HG03060 (cell line): ENCODE data around the gene H2BW2.
A peak's percentile ranks its signal among the peaks of the same experiment; 100 is the strongest.
"Not testable (repeated sequence)": the region's sequence is repeated elsewhere in the genome, so short reads cannot be mapped to it uniquely, and the experiment has no call there.

Experiments used
- ATAC-seq: cut with Tn5 transposase; IDR thresholded peaks from one replicate; pipeline ENCODE4 v1.9.1; 2021; ENCODE audit warnings: low read depth, moderate number of reproducible peaks; ENCODE audit not compliant: unreplicated experiment

H2BW2 gene

GRCh38 chrX:104039689-104040505, at the start of gene H2BW2:
Gene H2BW2 (plus strand): TSS chrX:104039956. CDS start chrX:104039995, 39 bp downstream.
- ATAC-seq: no peak

DNA sequence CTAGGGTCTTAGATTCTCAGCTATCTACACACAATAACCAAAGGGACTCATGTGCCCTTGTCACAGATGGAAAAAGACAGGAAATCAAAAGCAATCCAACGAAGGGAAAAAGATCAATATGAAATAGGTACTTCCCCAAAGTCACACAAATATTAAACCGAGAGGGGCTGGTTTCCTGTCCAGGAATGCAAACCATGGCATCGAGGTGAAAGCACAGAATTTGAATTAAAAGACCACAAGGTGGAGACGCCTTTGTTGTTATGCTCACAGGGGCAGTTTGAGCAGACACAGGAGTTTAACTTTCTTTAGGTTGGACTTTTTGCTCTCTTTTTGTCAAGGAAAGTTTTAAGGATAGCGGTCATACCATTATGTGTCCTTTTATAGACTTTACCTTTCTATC, 40.5 kb upstream of the H2BW2 start:
- ATAC-seq: no peak

DNA sequence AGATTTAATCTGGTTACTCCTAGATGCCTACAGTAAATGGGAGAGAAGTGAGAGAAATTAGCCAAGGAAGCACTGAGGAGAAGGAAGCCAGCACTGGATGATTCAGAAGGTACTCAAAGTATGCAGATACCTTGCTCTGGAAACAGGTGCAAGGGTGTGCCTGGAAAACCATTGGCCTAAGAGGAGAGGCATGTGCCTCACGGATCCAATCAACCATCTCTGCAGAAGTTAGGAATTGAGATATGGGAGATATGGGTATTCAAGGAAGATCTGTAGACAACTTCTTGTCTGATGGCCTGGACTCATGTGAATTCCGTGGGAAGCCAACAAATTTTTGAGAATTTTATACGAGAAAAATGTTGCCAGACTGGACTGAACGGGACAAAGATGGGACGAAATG, 30.9 kb upstream of the H2BW2 start:
- ATAC-seq: no peak

GRCh38 chrX:104013158-104013557, 26.6 kb upstream of the H2BW2 start:
- no peak for ATAC-seq

GRCh38 chrX:104013606-104014005, 26.1 kb upstream of the H2BW2 start, which contains the start of gene H2BW1:
Gene H2BW1 (minus strand): TSS chrX:104013708. CDS start chrX:104013576, 132 bp downstream.
- no peak for ATAC-seq

DNA sequence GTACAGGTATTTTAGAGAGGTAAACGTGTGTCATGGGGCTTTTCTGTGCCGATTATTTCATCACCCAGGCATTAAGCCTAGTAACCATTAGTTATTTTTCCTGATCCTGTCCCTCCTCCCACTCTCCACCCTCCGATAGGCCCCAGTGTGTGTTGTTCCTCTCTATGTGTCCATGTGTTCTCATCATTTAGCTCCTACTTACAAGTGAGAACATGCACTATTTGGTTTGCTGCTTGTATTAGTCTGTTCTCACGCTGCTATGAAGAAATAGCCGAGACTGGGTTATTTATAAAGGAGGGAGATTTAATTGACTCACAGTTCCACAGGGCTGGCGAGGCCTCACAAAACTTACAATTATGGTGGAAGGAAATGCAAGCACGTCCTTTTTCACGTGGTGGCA, 24.2 kb upstream of the H2BW2 start:
- not testable (repeated sequence) for ATAC-seq

- no peak for ATAC-seq
Measured at GRCh38 chrX:104018126-104018525, 21.6 kb upstream of the H2BW2 start.

GRCh38 chrX:104041003-104041402, 1.2 kb downstream of the H2BW2 start:
- ATAC-seq: no peak

- ATAC-seq: no peak
Measured at GRCh38 chrX:104045642-104046041, 5.9 kb downstream of the H2BW2 start.

DNA sequence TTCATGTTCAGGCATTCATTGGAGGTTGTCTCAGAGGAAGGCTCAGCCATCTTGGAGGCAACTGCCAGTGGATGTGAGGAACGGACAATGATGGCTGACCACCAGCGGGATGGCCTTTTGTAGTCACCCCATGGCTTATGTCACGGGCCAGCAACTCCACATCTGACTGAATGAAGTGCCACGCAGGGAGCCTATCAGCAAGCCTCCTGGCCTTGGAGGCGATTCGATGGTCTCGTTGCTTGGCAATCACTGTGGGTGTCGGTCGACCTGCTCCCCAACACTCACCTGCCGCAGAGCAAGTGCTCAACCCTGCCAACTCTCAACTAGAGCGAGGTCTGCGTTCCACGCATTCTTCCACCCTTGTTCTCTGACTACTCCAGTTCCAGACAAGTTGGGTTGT, 7.4 kb downstream of the H2BW2 start:
- ATAC-seq: no peak

DNA sequence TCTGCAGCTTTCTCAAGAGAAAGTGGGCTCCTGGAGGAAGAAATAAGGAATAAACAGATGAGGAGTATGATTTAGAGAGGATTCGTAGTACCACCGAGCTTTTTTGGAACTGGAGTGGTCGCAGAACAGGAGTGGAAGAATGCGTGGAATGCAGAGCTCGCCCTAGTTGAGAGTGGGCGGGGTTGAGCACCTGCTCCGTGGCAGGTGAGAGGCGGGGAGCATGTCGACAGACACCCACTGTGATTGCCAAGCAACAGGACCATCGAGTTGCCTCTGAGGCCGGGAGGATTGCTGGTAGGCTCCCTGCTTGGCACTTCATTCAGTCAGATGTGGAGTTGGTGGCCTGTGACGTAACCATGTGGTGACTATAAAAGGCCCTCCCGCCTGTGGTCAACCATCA, 15.2 kb downstream of the H2BW2 start:
- ATAC-seq: not testable (repeated sequence)

GRCh38 chrX:104062636-104063035, 22.9 kb downstream of the H2BW2 start:
- ATAC-seq: not testable (repeated sequence)

DNA sequence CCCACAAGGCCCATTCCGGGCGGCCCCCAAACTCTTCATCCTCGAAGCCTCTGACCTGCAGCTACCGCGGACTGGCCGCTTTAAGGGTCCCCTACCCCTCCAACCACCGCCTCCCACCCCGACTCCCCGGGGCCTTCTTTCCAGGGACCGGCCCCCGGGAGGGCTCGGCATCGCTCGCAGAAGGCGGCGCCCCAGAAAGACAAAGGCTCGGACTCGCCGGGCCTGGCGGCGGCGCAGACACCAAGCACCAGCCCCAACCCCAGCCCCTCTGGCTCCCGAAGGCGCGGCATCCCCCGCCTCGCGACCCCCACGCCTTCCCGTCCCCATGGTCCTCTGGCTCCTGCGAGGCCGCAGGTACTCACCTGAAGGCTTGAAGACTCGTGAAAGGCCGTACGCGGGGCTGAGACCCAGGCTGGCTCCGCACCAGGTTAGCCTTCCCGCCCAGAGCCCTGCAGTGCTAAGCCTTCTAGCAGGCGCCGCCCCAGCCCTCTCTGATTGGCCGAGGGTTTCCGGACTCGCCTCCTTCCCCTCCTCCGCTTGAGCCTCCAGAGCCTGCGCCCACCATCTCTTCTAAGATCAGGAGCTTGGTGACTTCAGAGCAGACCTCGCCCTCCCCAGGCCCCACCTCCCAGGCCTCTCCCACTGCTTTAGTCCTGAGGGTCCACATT, 36.2 kb downstream of the H2BW2 start, which contains the start of gene TMSB15C:
TMSB15C (minus strand) TSS at position 459 of the 668 bp plus-strand sequence.
- peak; percentile 80 for ATAC-seq

DNA sequence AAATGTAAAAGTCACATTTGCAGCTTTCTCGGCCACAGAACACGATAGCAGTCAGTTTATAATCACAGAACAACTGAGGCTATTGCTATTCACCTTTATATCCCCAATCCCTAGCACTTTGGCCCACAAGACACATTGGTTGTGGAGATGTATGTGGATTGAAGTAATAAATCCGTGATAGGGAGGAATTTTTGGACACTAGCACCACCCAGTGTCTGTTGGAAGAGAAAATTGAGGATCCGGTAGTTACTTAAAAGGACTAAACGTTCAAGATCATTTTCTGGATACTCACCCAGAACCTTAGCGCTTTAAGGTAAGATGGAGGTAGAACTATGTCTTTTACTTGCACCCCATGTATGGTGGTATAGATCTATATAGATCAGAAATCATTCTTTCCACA, 38.1 kb downstream of the H2BW2 start:
- not testable (repeated sequence) for ATAC-seq

DNA sequence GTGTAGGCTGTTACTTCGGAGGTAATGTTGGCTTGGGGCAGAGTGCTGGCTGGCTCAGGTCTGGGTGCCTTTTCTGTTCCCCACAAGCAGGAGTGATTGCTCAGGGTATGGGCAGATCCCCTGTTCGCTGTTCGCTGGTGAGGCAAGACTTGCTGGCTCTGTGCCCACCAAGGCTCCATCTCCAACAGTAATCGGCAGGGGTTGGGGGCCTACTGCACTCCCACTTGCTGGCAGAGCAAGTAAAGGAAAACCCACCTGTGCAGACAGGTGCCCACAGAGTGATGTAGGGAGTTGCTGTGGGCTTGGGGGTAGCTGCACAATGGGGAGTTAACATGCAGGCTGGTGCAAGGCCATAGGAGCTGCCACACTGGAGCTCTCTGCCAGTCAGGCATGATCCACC, 44.3 kb downstream of the H2BW2 start:
- ATAC-seq: no peak

DNA sequence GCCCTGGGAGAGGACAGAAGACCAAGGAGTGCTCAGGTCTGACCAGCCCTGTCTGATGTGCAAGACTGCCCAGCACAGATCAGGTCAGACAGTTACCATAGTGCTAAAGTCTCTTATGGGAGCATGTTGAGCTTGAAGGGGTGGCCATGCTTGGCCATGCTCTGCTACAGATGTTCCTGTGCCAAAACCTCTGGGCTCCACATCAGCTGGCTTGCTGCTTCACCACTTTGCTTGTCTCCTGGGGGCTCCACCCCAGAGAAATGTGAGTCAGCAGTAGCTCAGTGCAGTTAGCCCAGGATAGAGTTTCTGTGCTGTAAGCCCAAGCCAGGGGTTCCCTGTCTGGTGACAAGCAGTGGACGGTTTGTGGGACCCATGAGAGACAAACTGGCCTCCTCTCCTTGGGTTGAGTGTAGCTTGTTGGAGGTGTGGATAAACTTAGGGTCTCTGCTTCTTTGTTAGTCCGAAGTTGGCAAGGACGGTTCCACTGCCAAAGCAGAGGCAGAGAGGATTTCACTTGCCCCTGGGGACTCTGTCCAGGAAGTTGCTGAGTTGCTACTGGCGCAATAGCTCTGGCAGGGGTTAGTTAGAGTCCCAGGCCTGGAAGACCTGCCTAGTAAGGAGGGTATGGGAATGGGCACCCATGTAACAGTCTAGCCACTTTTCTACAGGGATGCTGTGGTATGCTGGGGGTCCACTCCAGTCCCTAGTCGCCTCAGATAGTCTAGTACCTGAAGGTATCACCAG, 45.0 kb downstream of the H2BW2 start:
- no peak for ATAC-seq

DNA sequence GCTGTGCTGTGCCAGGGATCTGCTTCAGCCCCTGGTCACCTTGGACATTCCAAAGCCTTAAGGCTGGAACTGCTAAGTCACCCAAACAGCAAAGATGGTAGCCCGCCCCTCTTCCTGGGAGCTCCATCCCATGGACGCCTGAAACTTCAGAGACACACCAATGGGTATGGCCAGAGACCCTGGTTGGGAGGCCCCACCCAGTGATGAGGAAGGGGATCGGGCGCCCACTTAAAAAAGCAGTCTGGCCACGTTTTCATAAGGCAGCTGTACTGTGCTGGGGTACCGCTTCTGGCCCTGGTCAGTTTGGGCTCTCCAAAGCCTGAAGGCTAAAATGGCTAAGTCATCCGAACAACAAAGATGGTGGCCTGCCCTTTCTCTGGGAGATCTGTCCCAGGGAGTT, 45.7 kb downstream of the H2BW2 start:
- ATAC-seq: no peak

- no peak for ATAC-seq
Measured at GRCh38 chrX:104085919-104086318, 46.2 kb downstream of the H2BW2 start.
